ENCODE results near the gene IRAK2.

DNA sequence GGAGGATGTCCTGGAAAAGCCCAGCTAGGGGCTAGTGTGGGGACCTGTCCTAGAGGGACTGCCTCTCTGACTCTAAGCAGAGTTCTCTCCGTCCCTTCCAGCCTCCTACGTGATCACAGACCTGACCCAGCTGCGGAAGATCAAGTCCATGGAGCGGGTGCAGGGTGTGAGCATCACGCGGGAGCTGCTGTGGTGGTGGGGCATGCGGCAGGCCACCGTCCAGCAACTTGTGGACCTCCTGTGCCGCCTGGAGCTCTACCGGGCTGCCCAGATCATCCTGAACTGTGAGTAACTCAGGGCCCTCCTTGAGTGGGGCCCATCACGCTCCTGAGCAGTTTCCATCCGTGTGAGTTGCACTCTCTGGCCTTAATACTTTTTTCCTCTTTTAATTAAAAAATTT, 13.0 kb downstream of the IRAK2 start:
- TF ChIP-seq CTCF (IDR thresholded peaks at IDR 0.05) (no peak), POLR2A (IDR thresholded peaks at IDR 0.05) (no peak)

Measured in lower leg skin (tissue), 3 donors.